Measurements from ENCODE around the gene TMCC3. TPM values are rescaled to one million over a fixed set of nuclear protein-coding genes. Genes with fewer than 3 reads are reported as not detected.

TMCC3 gene
- total and polyA plus RNA-seq, 9 donors, result 16.3 to 23.8 (median 20.3) TPM

DNA sequence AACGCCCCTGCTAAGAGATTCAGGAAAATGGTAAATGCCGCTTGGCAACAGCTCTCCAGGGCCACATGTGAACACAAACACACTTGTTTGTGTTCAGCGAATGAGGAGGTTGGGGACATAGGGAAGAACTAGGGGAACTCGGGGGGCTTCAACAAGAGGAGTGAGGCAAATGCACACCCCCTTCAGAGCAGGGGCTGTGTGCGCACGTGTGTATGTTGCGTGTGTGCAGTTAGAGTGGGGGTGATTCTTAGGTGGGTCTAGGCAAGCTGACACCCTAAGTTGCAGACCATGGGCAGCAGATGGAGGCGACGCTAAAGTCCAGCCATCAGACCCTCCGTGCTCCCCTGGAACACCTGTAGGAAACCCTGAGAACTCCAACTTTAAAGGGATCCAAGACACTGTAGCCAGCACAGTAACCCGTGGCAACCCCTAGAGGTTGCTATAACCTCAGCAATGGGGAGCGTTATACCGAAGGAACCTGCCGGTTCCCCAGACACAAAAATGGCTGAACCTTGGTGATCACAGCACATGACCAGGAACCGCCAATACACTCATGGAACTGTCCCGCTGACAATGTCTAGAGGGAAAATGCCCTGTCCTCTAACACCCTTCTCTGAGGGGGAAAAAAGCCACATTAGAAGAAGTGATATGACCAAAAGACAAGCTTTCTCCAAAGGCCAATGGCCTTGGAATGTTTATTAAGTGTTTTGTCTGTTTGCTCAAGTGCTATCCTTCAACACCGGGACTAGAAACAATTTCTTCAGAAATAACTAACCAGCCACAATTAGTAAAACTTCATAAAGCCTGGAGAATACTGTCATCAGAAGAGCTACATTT lies 104.2 kb downstream of the TMCC3 start:
- Histone ChIP-seq H3K36me3 (ENCODE audit: control insufficient read depth, insufficient read depth, low read length) (no peaks in the 10 kb centered on the region), H3K4me3 (ENCODE audit: low read length) (no peak overlapping the region), H3K27me3 (ENCODE audit: control insufficient read depth, insufficient read depth, low read length) (no peaks in the 10 kb centered on the region), H3K9me3 (replicated peaks; ENCODE audit: control insufficient read depth, low read depth, low read length) (no peaks in the 10 kb centered on the region), H3K4me1 (ENCODE audit: control insufficient read depth, insufficient read depth, low read length) (peaks cover 2% of the 10 kb centered on the region), H3K27ac (ENCODE audit: low read length) (no peak overlapping the region)
- WGBS (ENCODE audit: insufficient coverage), result 35% methylated on average over 9 of the region's 17 CpGs
- DNase-seq, result peak; percentile 41

DNA sequence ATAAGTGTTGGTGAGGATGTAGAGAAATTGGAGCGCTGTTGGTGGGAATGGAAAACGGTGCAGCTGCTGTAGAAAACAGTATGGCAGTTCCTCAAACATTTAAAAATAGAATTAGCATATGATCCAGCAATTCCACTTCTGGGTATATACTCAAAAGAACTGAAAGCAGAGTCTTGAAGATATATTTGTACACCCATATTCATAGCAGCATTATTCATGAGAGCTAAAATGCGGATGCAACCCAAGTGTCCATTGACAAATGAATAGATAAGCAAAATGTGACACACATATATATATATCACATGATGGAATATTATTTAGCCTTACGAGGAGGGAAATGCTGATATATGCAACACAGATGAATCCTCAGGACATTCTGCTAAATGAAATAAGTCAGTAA lies 106.0 kb downstream of the TMCC3 start:
- H3K36me3 ChIP-seq (ENCODE audit: control insufficient read depth, insufficient read depth, low read length), result no peaks in the 10 kb centered on the region
- no peaks in the 10 kb centered on the region for H3K27me3 ChIP-seq (ENCODE audit: control insufficient read depth, insufficient read depth, low read length)
- no CpG with 5 or more reads among the region's 4 CpGs for WGBS (ENCODE audit: insufficient coverage)
- peak; percentile 53 for DNase-seq
- H3K27ac ChIP-seq (ENCODE audit: low read length), result no peak overlapping the region
- H3K4me1 ChIP-seq (ENCODE audit: control insufficient read depth, insufficient read depth, low read length), result peaks cover 2% of the 10 kb centered on the region
- H3K9me3 ChIP-seq (replicated peaks; ENCODE audit: control insufficient read depth, low read depth, low read length), result no peaks in the 10 kb centered on the region
- H3K4me3 ChIP-seq (ENCODE audit: low read length), result no peak overlapping the region

DNA sequence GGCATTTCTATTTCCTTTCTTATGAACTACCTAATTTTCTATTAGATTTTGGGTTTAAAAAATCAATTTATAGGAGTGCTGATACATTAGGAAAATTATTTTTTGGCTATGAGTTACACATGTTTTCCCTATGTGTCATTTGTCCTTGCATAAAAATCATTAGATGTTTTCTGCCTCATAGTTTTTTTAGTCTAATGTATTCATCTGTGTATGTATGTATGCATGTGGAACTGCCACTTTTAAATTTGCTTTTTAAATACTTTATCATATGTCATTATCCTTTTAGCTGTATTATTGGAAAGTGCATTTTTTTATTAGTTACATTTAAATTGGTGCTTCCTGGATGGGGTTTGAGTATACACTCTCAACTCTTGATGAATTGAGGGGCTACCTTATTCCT lies 112.0 kb downstream of the TMCC3 start:
- H3K27ac ChIP-seq (ENCODE audit: low read length), result no peak overlapping the region
- H3K27me3 ChIP-seq (ENCODE audit: control insufficient read depth, insufficient read depth, low read length), result no peaks in the 10 kb centered on the region
- H3K9me3 ChIP-seq (replicated peaks; ENCODE audit: control insufficient read depth, low read depth, low read length), result no peaks in the 10 kb centered on the region
- no peak for DNase-seq
- H3K4me1 ChIP-seq (ENCODE audit: control insufficient read depth, insufficient read depth, low read length), result peaks cover 7% of the 10 kb centered on the region
- no peaks in the 10 kb centered on the region for H3K36me3 ChIP-seq (ENCODE audit: control insufficient read depth, insufficient read depth, low read length)
- no peak overlapping the region for H3K4me3 ChIP-seq (ENCODE audit: low read length)

DNA sequence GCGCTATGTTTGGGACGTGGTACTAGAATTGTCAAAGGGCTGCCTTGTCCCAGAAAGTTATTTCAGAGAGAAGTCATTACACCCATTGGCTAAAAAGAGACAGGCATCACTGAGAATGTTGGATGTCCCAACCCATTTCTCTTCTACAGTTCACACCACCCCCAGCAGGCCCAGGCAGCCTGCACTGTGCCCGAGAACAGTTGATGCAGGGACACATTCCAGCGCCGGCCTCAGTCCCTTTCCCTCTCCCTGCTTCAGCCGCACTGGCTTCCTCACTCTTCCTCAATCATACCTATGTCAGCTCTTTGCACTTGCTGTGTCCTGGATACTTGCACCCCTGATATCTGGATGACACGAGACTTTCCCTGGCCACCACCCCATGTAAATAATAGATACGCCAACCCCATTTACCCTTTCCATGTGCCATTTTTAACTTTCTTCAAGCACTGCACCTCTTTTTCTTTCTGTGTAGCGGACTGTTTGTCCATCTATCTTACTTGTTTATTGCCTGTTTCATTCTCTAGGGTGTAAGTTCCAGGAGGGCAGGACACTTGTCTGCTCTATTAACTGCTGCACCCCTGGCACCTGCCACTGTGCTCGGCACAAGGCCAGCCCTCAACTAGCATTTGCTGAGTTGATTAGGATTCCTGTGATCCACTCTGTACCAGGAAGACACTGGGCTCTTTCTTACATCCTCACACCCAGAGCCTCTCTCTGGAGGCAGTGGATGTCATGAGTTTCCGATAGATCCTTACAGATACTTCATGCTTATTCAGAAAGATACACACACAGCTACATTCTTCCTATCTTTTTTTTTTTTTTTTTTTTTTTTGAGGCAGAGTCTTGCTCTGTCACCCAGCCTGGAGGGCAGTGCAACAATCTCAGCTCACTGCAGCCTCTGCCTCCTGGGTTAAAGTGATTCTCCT lies 114.1 kb downstream of the TMCC3 start:
- WGBS (ENCODE audit: insufficient coverage), result 82% methylated on average over 5 of the region's 11 CpGs
- no peak for DNase-seq
- H3K4me3 ChIP-seq (ENCODE audit: low read length), result no peak overlapping the region
- H3K4me1 ChIP-seq (ENCODE audit: control insufficient read depth, insufficient read depth, low read length), result peaks cover 7% of the 10 kb centered on the region
- no peaks in the 10 kb centered on the region for H3K27me3 ChIP-seq (ENCODE audit: control insufficient read depth, insufficient read depth, low read length)
- no peaks in the 10 kb centered on the region for H3K36me3 ChIP-seq (ENCODE audit: control insufficient read depth, insufficient read depth, low read length)
- H3K9me3 ChIP-seq (replicated peaks; ENCODE audit: control insufficient read depth, low read depth, low read length), result no peaks in the 10 kb centered on the region
- H3K27ac ChIP-seq (ENCODE audit: low read length), result no peak overlapping the region

DNA sequence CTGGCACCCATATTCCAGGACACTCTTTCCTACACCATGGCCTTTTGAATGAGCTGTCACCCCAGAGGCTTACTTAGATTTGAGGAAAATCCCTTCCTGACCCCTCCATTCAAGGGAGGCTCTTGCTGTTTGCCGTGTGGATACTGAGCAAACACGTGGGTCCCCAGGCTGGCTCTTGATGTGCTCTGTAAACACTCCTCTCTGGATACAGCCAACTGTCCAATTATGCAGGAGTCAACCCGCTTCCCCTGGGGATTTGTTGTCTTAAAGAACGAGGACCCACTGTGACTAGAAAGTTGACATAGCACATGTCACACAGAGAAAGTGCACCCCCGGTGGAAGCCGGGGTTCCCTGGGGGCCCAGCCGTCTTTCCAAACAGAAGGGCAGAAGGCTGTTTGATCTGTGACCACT lies 114.8 kb downstream of the TMCC3 start:
- Histone ChIP-seq H3K27me3 (ENCODE audit: control insufficient read depth, insufficient read depth, low read length) (no peaks in the 10 kb centered on the region), H3K4me1 (ENCODE audit: control insufficient read depth, insufficient read depth, low read length) (peaks cover 7% of the 10 kb centered on the region), H3K36me3 (ENCODE audit: control insufficient read depth, insufficient read depth, low read length) (no peaks in the 10 kb centered on the region), H3K4me3 (ENCODE audit: low read length) (no peak overlapping the region), H3K9me3 (replicated peaks; ENCODE audit: control insufficient read depth, low read depth, low read length) (no peaks in the 10 kb centered on the region), H3K27ac (ENCODE audit: low read length) (no peak overlapping the region)
- no peak for DNase-seq
- whole genome bisulfite sequencing (ENCODE audit: insufficient coverage), result 21% methylated on average over 2 of the region's 7 CpGs

DNA sequence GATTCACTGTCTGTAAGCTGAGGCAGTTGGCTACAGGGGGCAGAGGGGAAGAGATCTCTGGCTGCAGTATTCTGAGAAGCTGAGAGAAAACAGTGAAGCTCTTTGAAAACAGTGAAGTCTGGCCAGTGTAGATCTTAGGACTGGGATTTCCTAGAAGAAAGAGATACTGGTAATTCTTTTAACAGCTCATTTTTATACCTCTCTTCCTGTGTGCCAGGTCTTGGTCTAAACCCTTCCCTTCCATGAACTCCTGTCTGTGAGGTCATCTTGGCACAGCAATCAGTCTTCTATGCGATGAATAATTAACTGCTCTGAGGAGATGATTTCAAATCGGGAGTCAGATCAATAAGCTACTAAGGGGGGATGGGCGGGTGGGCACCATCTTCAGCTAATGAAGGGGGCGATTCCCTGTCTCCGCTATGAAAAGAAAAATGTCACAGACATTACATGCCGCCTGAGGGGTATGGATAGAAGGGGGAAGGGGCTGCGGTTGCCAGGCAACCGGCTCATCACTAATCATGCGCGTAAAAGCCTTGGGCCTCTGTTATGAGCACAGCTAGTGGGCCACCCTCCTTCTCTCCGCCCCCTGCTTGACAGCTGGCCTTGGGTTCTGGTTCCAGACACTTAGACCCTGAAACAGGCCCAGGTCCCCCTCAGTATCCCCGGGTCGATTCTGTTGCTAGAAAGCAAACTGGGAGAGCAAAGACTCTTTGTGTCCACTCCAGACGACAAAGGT lies 115.4 kb downstream of the TMCC3 start:
- Histone ChIP-seq H3K36me3 (ENCODE audit: control insufficient read depth, insufficient read depth, low read length) (no peaks in the 10 kb centered on the region), H3K27ac (ENCODE audit: low read length) (no peak overlapping the region), H3K4me3 (ENCODE audit: low read length) (no peak overlapping the region), H3K27me3 (ENCODE audit: control insufficient read depth, insufficient read depth, low read length) (no peaks in the 10 kb centered on the region), H3K4me1 (ENCODE audit: control insufficient read depth, insufficient read depth, low read length) (peaks cover 7% of the 10 kb centered on the region), H3K9me3 (replicated peaks; ENCODE audit: control insufficient read depth, low read depth, low read length) (no peaks in the 10 kb centered on the region)
- no peak for DNase-seq
- WGBS (ENCODE audit: insufficient coverage), result 80% methylated on average over 14 of the region's 14 CpGs

DNA sequence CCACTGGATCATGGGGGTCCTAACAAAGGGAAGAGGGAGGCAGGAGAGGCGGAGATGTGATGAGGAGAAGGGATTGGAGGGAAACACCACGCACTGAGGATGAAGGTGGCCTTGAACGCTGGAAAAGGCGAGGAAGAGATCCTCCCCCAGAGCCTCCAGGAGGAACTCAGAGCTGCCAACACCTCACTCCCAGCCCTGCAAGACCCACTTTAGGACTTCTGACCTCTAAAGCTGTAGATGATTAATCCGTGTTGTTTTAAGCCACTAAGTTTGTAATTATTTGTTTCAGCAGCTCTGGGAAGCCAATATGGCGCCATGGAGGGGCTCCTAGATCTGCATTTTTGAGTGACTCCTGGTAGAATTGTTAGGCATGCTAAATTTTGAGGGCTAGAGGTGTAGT lies 116.1 kb downstream of the TMCC3 start:
- DNase-seq, result no peak
- WGBS (ENCODE audit: insufficient coverage), result 73% methylated on average over 2 of the region's 6 CpGs
- H3K27ac ChIP-seq (ENCODE audit: low read length), result no peak overlapping the region
- peaks cover 7% of the 10 kb centered on the region for H3K4me1 ChIP-seq (ENCODE audit: control insufficient read depth, insufficient read depth, low read length)
- no peaks in the 10 kb centered on the region for H3K27me3 ChIP-seq (ENCODE audit: control insufficient read depth, insufficient read depth, low read length)
- no peaks in the 10 kb centered on the region for H3K9me3 ChIP-seq (replicated peaks; ENCODE audit: control insufficient read depth, low read depth, low read length)
- H3K36me3 ChIP-seq (ENCODE audit: control insufficient read depth, insufficient read depth, low read length), result no peaks in the 10 kb centered on the region
- H3K4me3 ChIP-seq (ENCODE audit: low read length), result no peak overlapping the region

DNA sequence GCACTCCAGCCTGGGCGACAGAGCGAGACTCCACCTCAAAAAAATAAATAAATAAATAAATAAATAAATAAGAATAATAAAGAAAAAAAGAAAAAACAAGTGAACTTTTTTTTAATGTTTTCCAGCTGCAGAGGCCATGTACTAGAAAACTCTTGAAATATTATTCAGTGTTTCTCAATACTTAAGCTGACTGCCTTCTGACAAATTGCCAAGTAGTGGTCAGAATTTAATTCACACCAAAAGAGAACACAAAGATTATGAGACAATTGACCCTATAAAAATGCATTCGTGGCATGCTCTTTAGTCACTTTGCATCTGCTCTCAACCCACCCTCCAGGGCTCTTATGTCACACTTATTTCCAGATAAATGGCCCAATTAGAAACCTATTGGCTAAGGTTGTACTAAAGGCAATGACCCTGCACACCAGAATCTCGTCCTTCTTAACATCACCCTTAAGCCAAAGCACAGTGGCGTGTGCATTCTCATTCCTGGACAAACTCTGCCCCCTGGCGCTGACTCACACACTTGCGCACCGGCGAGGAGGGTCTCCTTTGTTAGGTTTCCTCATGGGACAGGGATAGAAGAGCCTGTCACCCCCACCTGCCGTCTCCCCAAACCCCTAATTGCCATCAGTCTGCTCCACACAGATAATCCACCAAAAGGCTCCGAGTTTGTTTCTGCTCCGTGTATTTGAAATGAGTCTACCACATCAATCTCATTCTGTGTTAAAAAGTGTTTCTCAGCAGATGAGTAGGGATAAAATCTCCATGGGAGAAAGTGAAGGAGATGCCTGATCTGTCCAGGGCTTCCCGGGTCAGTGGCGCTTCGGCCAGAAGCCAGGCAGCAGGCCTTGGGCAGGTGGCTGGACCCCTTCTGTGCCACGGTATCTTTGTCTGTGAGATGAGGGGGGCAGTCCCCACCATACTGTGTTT lies 117.6 kb downstream of the TMCC3 start:
- Histone ChIP-seq H3K36me3 (ENCODE audit: control insufficient read depth, insufficient read depth, low read length) (no peaks in the 10 kb centered on the region), H3K4me3 (ENCODE audit: low read length) (no peak overlapping the region)
- DNase-seq, result peak; percentile 80

DNA sequence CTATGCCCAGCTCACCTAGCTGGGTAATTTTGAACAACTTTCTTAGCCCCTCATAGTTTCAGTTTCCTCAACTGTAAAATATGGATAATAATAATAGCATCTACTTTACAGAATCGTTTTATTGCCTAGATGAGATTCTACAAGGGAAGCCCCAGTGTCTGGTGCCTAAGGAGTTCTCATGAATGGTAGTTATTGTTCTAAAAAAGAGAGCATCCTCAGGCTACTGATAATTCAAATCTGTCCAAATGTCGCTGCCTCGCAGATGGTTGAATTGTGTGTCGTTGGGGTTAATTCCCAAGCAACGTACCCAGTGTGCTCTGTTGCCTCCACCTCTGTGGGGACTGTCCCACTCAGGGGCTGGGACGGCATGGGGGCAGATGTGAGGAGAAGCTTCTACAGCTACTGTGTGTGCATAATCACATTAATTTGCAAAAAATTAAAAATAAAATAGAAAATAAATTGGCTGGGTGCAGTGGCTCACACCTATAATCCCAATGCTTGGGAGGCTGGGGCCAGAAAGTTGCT lies 119.1 kb downstream of the TMCC3 start:
- Histone ChIP-seq H3K4me3 (ENCODE audit: low read length) (no peak overlapping the region), H3K27ac (ENCODE audit: low read length) (no peak overlapping the region), H3K9me3 (replicated peaks; ENCODE audit: control insufficient read depth, low read depth, low read length) (no peaks in the 10 kb centered on the region), H3K4me1 (ENCODE audit: control insufficient read depth, insufficient read depth, low read length) (peaks cover 7% of the 10 kb centered on the region), H3K36me3 (ENCODE audit: control insufficient read depth, insufficient read depth, low read length) (no peaks in the 10 kb centered on the region), H3K27me3 (ENCODE audit: control insufficient read depth, insufficient read depth, low read length) (no peaks in the 10 kb centered on the region)
- WGBS (ENCODE audit: insufficient coverage), result 100% methylated on average over 2 of the region's 6 CpGs
- no peak for DNase-seq

More for the DNA sequence above, 117.6 kb downstream of the TMCC3 start:
- Histone ChIP-seq H3K27ac (ENCODE audit: low read length) (no peak overlapping the region), H3K4me1 (ENCODE audit: control insufficient read depth, insufficient read depth, low read length) (peaks cover 7% of the 10 kb centered on the region), H3K27me3 (ENCODE audit: control insufficient read depth, insufficient read depth, low read length) (no peaks in the 10 kb centered on the region), H3K9me3 (replicated peaks; ENCODE audit: control insufficient read depth, low read depth, low read length) (no peaks in the 10 kb centered on the region)
- WGBS (ENCODE audit: insufficient coverage), result 34% methylated on average over 10 of the region's 16 CpGs
